Activated CD4-positive, alpha-beta T cell treated with anti-CD3 and anti-CD28 coated beads for 36 hours (primary cell): ENCODE results near the gene SGCB. TPM values are rescaled to one million over a fixed set of nuclear protein-coding genes. Genes with fewer than 3 reads are reported as not detected.

Experiments used
- ATAC-seq: fragments of 200-7000 bp; cut with Tn5 transposase; one replicate; pipeline ENCODE4 v1.10.0; 2021; ENCODE audit warnings: mild to moderate bottlenecking, moderate library complexity
- CTCF ChIA-PET: fragments of 350-600 bp; sonication (Branson Sonifier 250); formaldehyde crosslinking; loops from one replicate; lab custom pipeline; 2021; ENCODE audit warnings: antibody characterized with exemption; lab: Charles Lee
- POLR2A ChIA-PET: fragments of 350-600 bp; sonication (Branson Sonifier 250); formaldehyde crosslinking; loops from one replicate; lab custom pipeline; 2021; ENCODE audit warnings: antibody characterized with exemption, inconsistent platforms; lab: Charles Lee
- DNase-seq: peaks from one replicate; pipeline ENCODE4 v3.0.0-alpha.2; 2020
- H3K27ac Mint-ChIP-seq: one replicate; pipeline ENCODE4 v1.8.0; 2021; ENCODE audit warnings: mixed read lengths
- H3K27me3 Mint-ChIP-seq: one replicate; pipeline ENCODE4 v1.8.0; 2021; ENCODE audit warnings: mixed read lengths
- H3K36me3 Mint-ChIP-seq: one replicate; pipeline ENCODE4 v1.8.0; 2021; ENCODE audit warnings: low read depth, mixed read lengths
- H3K4me1 Mint-ChIP-seq: one replicate; pipeline ENCODE4 v1.8.0; 2021; ENCODE audit warnings: mixed read lengths
- H3K4me3 Mint-ChIP-seq: one replicate; pipeline ENCODE4 v1.8.0; 2021; ENCODE audit warnings: mild to moderate bottlenecking, moderate library complexity, mixed read lengths
- H3K9me3 Mint-ChIP-seq: one replicate; pipeline ENCODE4 v1.8.0; 2021; ENCODE audit warnings: low read depth, mixed read lengths
- intact Hi-C, 2 experiments: fragments of 100-400 bp; cut with DNase I in 1 of 2; cut with micrococcal nuclease in 1 of 2; formaldehyde crosslinking; loops; one replicate each; pipeline versions ENCODE4 v1.14.2 to v1.15.1; 2022 to 2024; cut with DNase I, micrococcal nuclease
- total RNA-seq, 2 experiments: library from RNA; stranded (reverse); gene quantifications; one replicate each; pipeline ENCODE4 v1.2.3, GENCODE V29; 2021

Gene SGCB
- total RNA-seq, 2 experiments from 2014 or later: 12.0 to 14.1 TPM

DNA sequence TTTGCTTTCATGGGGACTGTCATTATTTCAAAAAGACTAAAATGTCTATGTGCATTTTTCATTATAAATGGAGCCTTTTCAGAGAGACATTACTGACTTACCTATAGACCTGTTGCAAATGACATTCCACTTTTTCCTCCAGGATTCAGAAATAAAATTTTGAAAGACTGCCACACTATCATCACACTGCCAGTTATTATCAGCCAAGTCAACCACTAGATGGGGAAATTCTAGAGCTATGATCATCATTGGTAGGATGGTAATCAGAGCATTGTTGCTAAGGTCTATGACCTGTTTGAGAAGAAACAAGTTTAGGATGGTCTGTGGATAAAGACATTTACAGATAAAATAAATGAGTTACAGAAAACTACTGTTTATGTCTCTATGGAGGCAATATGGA is 40.5 kb downstream of the SGCB start:
- DNase-seq (no peak), ATAC-seq (no peak)
- no peaks in the 10 kb centered on the region for H3K36me3 Mint-ChIP-seq
- H3K27ac Mint-ChIP-seq: no peak overlapping the region
- ChIA-PET CTCF (no interaction called here), POLR2A (no interaction called here)
- intact Hi-C loops: no loop called here
- H3K4me3 Mint-ChIP-seq: no peak overlapping the region
- H3K4me1 Mint-ChIP-seq: no peaks in the 10 kb centered on the region
- no peaks in the 10 kb centered on the region for H3K9me3 Mint-ChIP-seq
- H3K27me3 Mint-ChIP-seq: peaks cover 2% of the 10 kb centered on the region

DNA sequence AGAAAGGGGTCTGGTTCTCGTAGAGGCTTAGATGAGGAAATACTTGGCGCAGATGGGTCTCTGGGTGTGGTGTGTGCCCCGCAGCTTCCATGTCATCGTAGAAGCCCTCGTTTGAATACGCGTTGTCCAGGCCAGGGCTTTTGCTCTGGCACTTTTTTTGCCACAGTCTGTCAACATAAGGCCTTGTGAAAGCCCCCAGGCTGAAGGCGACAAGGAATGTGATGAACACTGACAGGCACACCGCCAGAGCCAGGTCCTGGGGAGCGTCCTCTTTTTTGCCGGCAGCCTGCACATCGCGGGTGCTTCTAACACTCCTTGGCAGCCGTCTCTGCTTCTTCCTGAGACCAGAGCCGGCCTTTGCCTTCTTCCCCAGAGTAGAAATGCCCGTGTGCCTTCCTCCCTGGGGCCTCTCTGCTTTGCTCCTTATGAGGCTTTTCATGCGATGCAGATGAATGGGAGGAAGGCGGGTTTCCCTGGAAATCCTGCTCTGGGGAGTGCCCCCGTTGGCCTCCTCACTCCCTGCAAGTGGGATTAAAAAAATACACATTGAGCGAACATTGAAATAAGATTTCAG is 42.4 kb downstream of the SGCB start:
- ChIA-PET CTCF (no interaction called here), POLR2A (no interaction called here)
- H3K9me3 Mint-ChIP-seq: no peaks in the 10 kb centered on the region
- ATAC-seq (no peak), DNase-seq (no peak)
- H3K4me1 Mint-ChIP-seq: no peaks in the 10 kb centered on the region
- intact Hi-C loops: no loop called here
- H3K4me3 Mint-ChIP-seq: no peak overlapping the region
- H3K36me3 Mint-ChIP-seq: no peaks in the 10 kb centered on the region
- peaks cover 6% of the 10 kb centered on the region for H3K27me3 Mint-ChIP-seq
- no peak overlapping the region for H3K27ac Mint-ChIP-seq

Other genes with a start within 250 kb of the SGCB start
- gene DCUN1D4, start 195.1 kb downstream of the SGCB start, total RNA-seq: 10 to 100 TPM; 31.2 to 41.2 TPM
- gene LRRC66, start 17.9 kb downstream of the SGCB start, total RNA-seq: under 1 TPM; 0.14 to 0.16 TPM
- under 1 TPM; 0.27 to 0.39 TPM for gene SPATA18, start 13.0 kb upstream of the SGCB start, total RNA-seq